SK-N-MC (cell line): ENCODE results near the gene ECSCR.

Experiments used
- EZH2 ChIP-seq: fragments of 200-600 bp; sonication (generic); IDR thresholded peaks from one replicate; pipeline ENCODE4 v1.6.1; 2017; ENCODE audit warnings: antibody characterized with exemption
- POLR2AphosphoS5 ChIP-seq: IDR thresholded peaks from 2 replicates; pipeline ENCODE4 v1.6.1; 2012; ENCODE audit warnings: mild to moderate bottlenecking, low read depth, low read length, borderline replicate concordance

DNA sequence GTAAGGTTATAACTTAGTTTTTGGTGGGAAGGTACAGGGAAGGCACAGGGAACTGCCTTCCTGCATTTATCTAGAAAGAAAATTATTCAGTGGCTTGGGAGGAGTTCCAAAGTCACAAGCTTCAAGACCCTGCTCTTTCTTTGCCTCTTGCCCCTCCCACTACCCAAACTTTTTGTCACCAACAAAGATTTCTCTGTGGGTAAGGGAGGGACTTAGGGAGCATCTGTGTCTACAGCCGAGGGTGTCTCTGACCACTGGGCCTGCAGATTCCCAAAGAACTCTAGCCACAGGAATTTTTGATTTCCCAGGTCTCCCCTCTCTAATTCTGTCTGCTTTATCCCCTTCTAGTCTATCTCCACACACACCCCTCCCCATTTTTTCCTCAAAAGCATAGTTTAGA, 2.1 kb downstream of the ECSCR start:
- no peak for TF ChIP-seq EZH2
- no peak for TF ChIP-seq POLR2AphosphoS5
